ENCODE measurements around the gene ZNF322.

Gene ZNF322

DNA sequence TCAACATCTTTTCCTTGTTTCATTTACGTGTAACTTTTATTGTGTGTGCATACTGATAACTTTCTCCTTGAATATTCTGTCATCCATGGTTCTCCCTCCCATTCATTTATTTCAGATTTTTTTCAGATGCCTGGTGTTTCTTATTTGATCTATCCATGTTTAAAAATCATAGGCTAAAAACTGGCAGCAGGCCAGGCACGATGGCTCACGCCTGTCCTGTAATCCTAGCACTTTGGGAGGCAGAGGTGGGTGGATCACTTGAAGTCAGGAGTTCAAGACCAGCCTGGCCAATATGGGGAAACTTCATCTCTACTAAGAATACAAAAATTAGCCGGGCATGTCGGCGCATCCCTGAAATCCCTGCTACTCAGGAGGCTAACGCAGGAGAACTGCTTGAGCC lies 31.7 kb downstream of the ZNF322 start:
- Histone ChIP-seq H3K79me2 (ENCODE audit: insufficient read depth, low read length) (no peaks in the 10 kb centered on the region), H3K27me3 (ENCODE audit: insufficient read depth, low read length, poor library complexity, severe bottlenecking) (no peaks in the 10 kb centered on the region), H3K36me3 (ENCODE audit: insufficient read depth, low read length) (no peaks in the 10 kb centered on the region), H3K4me1 (ENCODE audit: insufficient read depth, low read length, poor library complexity, severe bottlenecking) (no peaks in the 10 kb centered on the region), H3F3A (ENCODE audit: low read depth) (no peaks in the 10 kb centered on the region), H3K4me2 (ENCODE audit: low read depth, low read length, poor library complexity, severe bottlenecking) (no peak overlapping the region), H3K9ac (ENCODE audit: low read depth, low read length, poor library complexity, severe bottlenecking) (no peak overlapping the region), H3K9me3 (ENCODE audit: insufficient read depth, low read depth, low read length) (peaks cover 9% of the 10 kb centered on the region; the same call in 1 of the 2 replicates), H2AFZ (ENCODE audit: low read length) (no peak overlapping the region), H4K20me1 (ENCODE audit: insufficient read depth, low read length, poor library complexity, severe bottlenecking) (no peaks in the 10 kb centered on the region), H3K4me3 (ENCODE audit: low read length, poor library complexity, severe bottlenecking) (no peak overlapping the region), H3K9me2 (replicated peaks; ENCODE audit: low read depth, low read length) (no peaks in the 10 kb centered on the region)
- TF ChIP-seq, protein P1, sequence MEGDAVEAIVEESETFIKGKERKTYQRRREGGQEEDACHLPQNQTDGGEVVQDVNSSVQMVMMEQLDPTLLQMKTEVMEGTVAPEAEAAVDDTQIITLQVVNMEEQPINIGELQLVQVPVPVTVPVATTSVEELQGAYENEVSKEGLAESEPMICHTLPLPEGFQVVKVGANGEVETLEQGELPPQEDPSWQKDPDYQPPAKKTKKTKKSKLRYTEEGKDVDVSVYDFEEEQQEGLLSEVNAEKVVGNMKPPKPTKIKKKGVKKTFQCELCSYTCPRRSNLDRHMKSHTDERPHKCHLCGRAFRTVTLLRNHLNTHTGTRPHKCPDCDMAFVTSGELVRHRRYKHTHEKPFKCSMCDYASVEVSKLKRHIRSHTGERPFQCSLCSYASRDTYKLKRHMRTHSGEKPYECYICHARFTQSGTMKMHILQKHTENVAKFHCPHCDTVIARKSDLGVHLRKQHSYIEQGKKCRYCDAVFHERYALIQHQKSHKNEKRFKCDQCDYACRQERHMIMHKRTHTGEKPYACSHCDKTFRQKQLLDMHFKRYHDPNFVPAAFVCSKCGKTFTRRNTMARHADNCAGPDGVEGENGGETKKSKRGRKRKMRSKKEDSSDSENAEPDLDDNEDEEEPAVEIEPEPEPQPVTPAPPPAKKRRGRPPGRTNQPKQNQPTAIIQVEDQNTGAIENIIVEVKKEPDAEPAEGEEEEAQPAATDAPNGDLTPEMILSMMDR (conservative IDR thresholded peaks at IDR 0.05; ENCODE audit: low read length): no peak
- TF ChIP-seq EZH2phosphoT487 (IDR thresholded peaks at IDR 0.05; ENCODE audit: borderline replicate concordance): no peak

DNA sequence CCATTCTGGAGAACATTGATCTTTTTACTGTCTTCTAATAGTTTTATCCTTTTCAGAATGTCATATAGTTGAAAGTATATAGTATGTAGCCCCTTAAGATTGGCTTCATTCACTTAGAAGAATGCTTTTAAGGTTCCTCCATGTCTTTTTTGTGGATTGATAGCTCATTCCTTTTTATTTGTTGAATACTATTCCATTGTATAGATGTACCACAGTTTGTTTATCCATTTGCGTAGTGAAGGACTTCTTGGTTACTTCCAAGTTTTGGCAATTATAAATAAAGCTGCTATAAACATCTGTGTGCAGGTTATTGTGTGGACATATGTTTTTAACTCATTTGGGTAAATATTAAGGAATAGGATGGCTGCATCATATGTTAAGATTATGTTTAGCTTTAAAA lies 35.0 kb downstream of the ZNF322 start:
- no peaks in the 10 kb centered on the region for H3K79me2 ChIP-seq (ENCODE audit: insufficient read depth, low read length)
- H3K9me2 ChIP-seq (replicated peaks; ENCODE audit: low read depth, low read length): no peaks in the 10 kb centered on the region
- H3F3A ChIP-seq (ENCODE audit: low read depth): no peaks in the 10 kb centered on the region
- no peak overlapping the region for H2AFZ ChIP-seq (ENCODE audit: low read length)
- H3K4me3 ChIP-seq (ENCODE audit: low read length, poor library complexity, severe bottlenecking): no peak overlapping the region
- H3K4me2 ChIP-seq (ENCODE audit: low read depth, low read length, poor library complexity, severe bottlenecking): no peak overlapping the region
- no peaks in the 10 kb centered on the region for H3K27me3 ChIP-seq (ENCODE audit: insufficient read depth, low read length, poor library complexity, severe bottlenecking)
- peaks cover 9% of the 10 kb centered on the region; the same call in 1 of the 2 replicates for H3K9me3 ChIP-seq (ENCODE audit: insufficient read depth, low read depth, low read length)
- no peaks in the 10 kb centered on the region for H3K4me1 ChIP-seq (ENCODE audit: insufficient read depth, low read length, poor library complexity, severe bottlenecking)
- H3K36me3 ChIP-seq (ENCODE audit: insufficient read depth, low read length): no peaks in the 10 kb centered on the region
- no peak for TF ChIP-seq EZH2phosphoT487 (IDR thresholded peaks at IDR 0.05; ENCODE audit: borderline replicate concordance)
- TF ChIP-seq, protein P1 (conservative IDR thresholded peaks at IDR 0.05; ENCODE audit: low read length): no peak
- H3K9ac ChIP-seq (ENCODE audit: low read depth, low read length, poor library complexity, severe bottlenecking): no peak overlapping the region
- H4K20me1 ChIP-seq (ENCODE audit: insufficient read depth, low read length, poor library complexity, severe bottlenecking): no peaks in the 10 kb centered on the region

DNA sequence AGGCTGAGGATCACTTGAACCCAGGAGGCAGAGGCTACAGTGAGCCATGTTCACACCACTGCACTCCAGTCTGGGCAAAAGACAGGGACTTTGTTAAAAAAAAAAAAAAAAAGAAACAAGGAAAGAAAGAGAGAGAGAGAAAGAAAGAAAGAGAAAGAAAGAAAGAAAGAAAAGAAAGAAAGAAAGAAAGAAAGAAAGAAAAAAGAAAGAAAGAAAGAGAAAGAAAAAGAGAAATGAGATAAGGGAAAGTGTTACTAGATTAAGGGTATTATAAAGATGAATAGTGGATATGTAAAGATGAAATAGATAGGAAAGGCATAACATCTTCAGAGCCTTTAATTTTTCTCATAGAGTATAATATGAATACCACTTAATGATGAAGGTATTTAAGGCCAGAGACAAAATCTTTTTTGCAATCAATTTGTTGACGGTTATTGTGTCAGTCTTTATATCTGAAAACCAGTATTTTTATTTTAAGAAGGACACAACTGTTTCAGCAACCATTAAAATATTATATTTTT lies 36.1 kb downstream of the ZNF322 start:
- H3K9ac ChIP-seq (ENCODE audit: low read depth, low read length, poor library complexity, severe bottlenecking): no peak overlapping the region
- no peaks in the 10 kb centered on the region for H3K27me3 ChIP-seq (ENCODE audit: insufficient read depth, low read length, poor library complexity, severe bottlenecking)
- no peaks in the 10 kb centered on the region for H3K4me1 ChIP-seq (ENCODE audit: insufficient read depth, low read length, poor library complexity, severe bottlenecking)
- no peak for TF ChIP-seq EZH2phosphoT487 (IDR thresholded peaks at IDR 0.05; ENCODE audit: borderline replicate concordance)
- TF ChIP-seq, protein P1 (conservative IDR thresholded peaks at IDR 0.05; ENCODE audit: low read length): no peak
- H3K4me2 ChIP-seq (ENCODE audit: low read depth, low read length, poor library complexity, severe bottlenecking): no peak overlapping the region
- H2AFZ ChIP-seq (ENCODE audit: low read length): no peak overlapping the region
- no peaks in the 10 kb centered on the region for H3K36me3 ChIP-seq (ENCODE audit: insufficient read depth, low read length)
- no peaks in the 10 kb centered on the region for H3F3A ChIP-seq (ENCODE audit: low read depth)
- H3K9me3 ChIP-seq (ENCODE audit: insufficient read depth, low read depth, low read length): peaks cover 9% of the 10 kb centered on the region; the same call in 1 of the 2 replicates
- H4K20me1 ChIP-seq (ENCODE audit: insufficient read depth, low read length, poor library complexity, severe bottlenecking): no peaks in the 10 kb centered on the region
- no peaks in the 10 kb centered on the region for H3K79me2 ChIP-seq (ENCODE audit: insufficient read depth, low read length)
- no peak overlapping the region for H3K4me3 ChIP-seq (ENCODE audit: low read length, poor library complexity, severe bottlenecking)
- H3K9me2 ChIP-seq (replicated peaks; ENCODE audit: low read depth, low read length): no peaks in the 10 kb centered on the region
